HG03280 (cell line): ENCODE measurements around the gene CFAP141.
"Not testable (repeated sequence)": the region's sequence is repeated elsewhere in the genome, so short reads cannot be mapped to it uniquely, and the experiment has no call there.

Experiments
- ATAC-seq: cut with Tn5 transposase; IDR thresholded peaks from one replicate; pipeline ENCODE4 v1.9.1; 2021; ENCODE audit warnings: mild to moderate bottlenecking, moderate library complexity; ENCODE audit not compliant: unreplicated experiment

Gene CFAP141

GRCh38 chr1:154206196-154206595 lies at the start of gene CFAP141:
CFAP141 (minus strand) TSS chr1:154206333; CDS start chr1:154206307, 26 bp downstream.
- no peak for ATAC-seq

- ATAC-seq: no peak
Observed at GRCh38 chr1:154253671-154254070, 47.5 kb upstream of the CFAP141 start.

- ATAC-seq: no peak
Observed at GRCh38 chr1:154241703-154242351, 35.7 kb upstream of the CFAP141 start.

GRCh38 chr1:154240294-154240833 lies 34.2 kb upstream of the CFAP141 start:
- ATAC-seq: no peak

- no peak for ATAC-seq
Observed at GRCh38 chr1:154239491-154239890, 33.4 kb upstream of the CFAP141 start.

GRCh38 chr1:154237880-154238506 lies 31.9 kb upstream of the CFAP141 start:
- no peak for ATAC-seq

GRCh38 chr1:154237435-154237834 lies 31.3 kb upstream of the CFAP141 start:
- ATAC-seq: no peak

GRCh38 chr1:154236855-154237254 lies 30.7 kb upstream of the CFAP141 start:
- ATAC-seq: no peak

- not testable (repeated sequence) for ATAC-seq
Observed at GRCh38 chr1:154233127-154233526, 27.0 kb upstream of the CFAP141 start.

GRCh38 chr1:154231112-154231511 lies 25.0 kb upstream of the CFAP141 start:
- not testable (repeated sequence) for ATAC-seq

- no peak for ATAC-seq
Observed at GRCh38 chr1:154225370-154225769, 19.2 kb upstream of the CFAP141 start.

GRCh38 chr1:154223621-154224020 lies 17.5 kb upstream of the CFAP141 start:
- ATAC-seq: no peak

- ATAC-seq: no peak
Observed at GRCh38 chr1:154222918-154223317, 16.8 kb upstream of the CFAP141 start.

GRCh38 chr1:154222518-154222917 lies 16.4 kb upstream of the CFAP141 start:
- ATAC-seq: no peak

GRCh38 chr1:154221278-154222001 lies 15.3 kb upstream of the CFAP141 start:
- peak; percentile 17 for ATAC-seq

GRCh38 chr1:154220970-154221277 lies 14.8 kb upstream of the CFAP141 start:
- ATAC-seq: no peak

GRCh38 chr1:154220071-154220969 lies 14.2 kb upstream of the CFAP141 start, which contains the start of gene UBAP2L:
UBAP2L (plus strand) TSS chr1:154220955; CDS start chr1:154225124, 4,169 bp downstream.
- ATAC-seq: peak; percentile 91

- ATAC-seq: no peak
Observed at GRCh38 chr1:154219541-154219940, 13.4 kb upstream of the CFAP141 start.

GRCh38 chr1:154218545-154218944 lies 12.4 kb upstream of the CFAP141 start:
- no peak for ATAC-seq

GRCh38 chr1:154213274-154213673 lies 7.1 kb upstream of the CFAP141 start:
- no peak for ATAC-seq

GRCh38 chr1:154212083-154212482 lies 6.0 kb upstream of the CFAP141 start:
- no peak for ATAC-seq
